Measurements from ENCODE around the gene CDT1. TPM values are rescaled to one million over a fixed set of nuclear protein-coding genes. Genes with fewer than 3 reads are reported as not detected.

CDT1 gene
- total RNA-seq, 1 experiment from 2014 or later: 43.0 TPM

- DNase-seq (no peak), ATAC-seq (no peak)
- H3K9me2 ChIP-seq (replicated peaks; ENCODE audit: low read length): no peaks in the 10 kb centered on the region
- H3K4me1 ChIP-seq (ENCODE audit: insufficient read depth, low read length): no peaks in the 10 kb centered on the region
- no peaks in the 10 kb centered on the region for H3K27me3 ChIP-seq (ENCODE audit: low read length)
- no peak overlapping the region for H3K9ac ChIP-seq (ENCODE audit: low read length)
- no peak overlapping the region for H3K27ac ChIP-seq (ENCODE audit: low read length)
- TF ChIP-seq EZH2 (IDR thresholded peaks at IDR 0.05; ENCODE audit: low read length, unreplicated experiment) (no peak), EZH2phosphoT487 (IDR thresholded peaks at IDR 0.05; ENCODE audit: borderline replicate concordance, low read length) (no peak), CTCF (conservative IDR thresholded peaks at IDR 0.05; ENCODE audit: low read depth, low read length) (no peak)
- no peaks in the 10 kb centered on the region for H3F3A ChIP-seq (ENCODE audit: low read length, unreplicated experiment)
- no peaks in the 10 kb centered on the region for H3K36me3 ChIP-seq (ENCODE audit: low read depth, low read length)
- ChIA-PET POLR2A (ENCODE audit: unreplicated experiment) (no interaction called here), CTCF (no interaction called here)
- no peak overlapping the region for H2AFZ ChIP-seq (ENCODE audit: low read length)
- H3K4me3 ChIP-seq (ENCODE audit: low read length): no peak overlapping the region
- no peak overlapping the region for H3K4me2 ChIP-seq (ENCODE audit: low read length)
- intact Hi-C loops (cut with micrococcal nuclease): no loop called here
- no peaks in the 10 kb centered on the region for H3K9me3 ChIP-seq (ENCODE audit: low read length)
- no peaks in the 10 kb centered on the region for H4K20me1 ChIP-seq (ENCODE audit: low read length)
- no peaks in the 10 kb centered on the region for H3K79me2 ChIP-seq (ENCODE audit: low read length)
- BruUV-seq (replicated peaks): no TSS peak
These were observed 33.2 kb downstream of the CDT1 start for GRCh38 chr16:88836791-88837190.

GRCh38 chr16:88837806-88838205 lies 34.2 kb downstream of the CDT1 start:
- H3K4me3 ChIP-seq (ENCODE audit: low read length): no peak overlapping the region
- H3K27ac ChIP-seq (ENCODE audit: low read length): no peak overlapping the region
- no peaks in the 10 kb centered on the region for H3K79me2 ChIP-seq (ENCODE audit: low read length)
- intact Hi-C loops (cut with micrococcal nuclease): no loop called here
- H3F3A ChIP-seq (ENCODE audit: low read length, unreplicated experiment): no peaks in the 10 kb centered on the region
- no peak overlapping the region for H3K9ac ChIP-seq (ENCODE audit: low read length)
- no TSS peak for BruUV-seq (replicated peaks)
- H3K9me3 ChIP-seq (ENCODE audit: low read length): no peaks in the 10 kb centered on the region
- H4K20me1 ChIP-seq (ENCODE audit: low read length): no peaks in the 10 kb centered on the region
- DNase-seq (no peak), ATAC-seq (no peak)
- no peaks in the 10 kb centered on the region for H3K36me3 ChIP-seq (ENCODE audit: low read depth, low read length)
- H3K9me2 ChIP-seq (replicated peaks; ENCODE audit: low read length): no peaks in the 10 kb centered on the region
- H3K4me2 ChIP-seq (ENCODE audit: low read length): no peak overlapping the region
- no peak overlapping the region for H2AFZ ChIP-seq (ENCODE audit: low read length)
- TF ChIP-seq EZH2 (IDR thresholded peaks at IDR 0.05; ENCODE audit: low read length, unreplicated experiment): no peak
- no peak for TF ChIP-seq CTCF (conservative IDR thresholded peaks at IDR 0.05; ENCODE audit: low read depth, low read length)
- TF ChIP-seq EZH2phosphoT487 (IDR thresholded peaks at IDR 0.05; ENCODE audit: borderline replicate concordance, low read length): no peak
- no peaks in the 10 kb centered on the region for H3K4me1 ChIP-seq (ENCODE audit: insufficient read depth, low read length)
- no peaks in the 10 kb centered on the region for H3K27me3 ChIP-seq (ENCODE audit: low read length)
- POLR2A ChIA-PET (ENCODE audit: unreplicated experiment): no interaction called here
- CTCF ChIA-PET: no interaction called here

GRCh38 chr16:88838566-88838965 lies 35.0 kb downstream of the CDT1 start:
- Histone ChIP-seq H3K36me3 (ENCODE audit: low read depth, low read length) (no peaks in the 10 kb centered on the region), H3K4me2 (ENCODE audit: low read length) (no peak overlapping the region), H3K9me2 (replicated peaks; ENCODE audit: low read length) (no peaks in the 10 kb centered on the region), H3K27me3 (ENCODE audit: low read length) (no peaks in the 10 kb centered on the region), H3K27ac (ENCODE audit: low read length) (no peak overlapping the region), H3F3A (ENCODE audit: low read length, unreplicated experiment) (no peaks in the 10 kb centered on the region), H3K4me3 (ENCODE audit: low read length) (no peak overlapping the region), H3K9ac (ENCODE audit: low read length) (no peak overlapping the region), H2AFZ (ENCODE audit: low read length) (no peak overlapping the region), H3K4me1 (ENCODE audit: insufficient read depth, low read length) (no peaks in the 10 kb centered on the region), H3K79me2 (ENCODE audit: low read length) (no peaks in the 10 kb centered on the region), H3K9me3 (ENCODE audit: low read length) (no peaks in the 10 kb centered on the region), H4K20me1 (ENCODE audit: low read length) (no peaks in the 10 kb centered on the region)
- TF ChIP-seq EZH2 (IDR thresholded peaks at IDR 0.05; ENCODE audit: low read length, unreplicated experiment) (no peak), EZH2phosphoT487 (IDR thresholded peaks at IDR 0.05; ENCODE audit: borderline replicate concordance, low read length) (no peak), CTCF (conservative IDR thresholded peaks at IDR 0.05; ENCODE audit: low read depth, low read length) (no peak)
- DNase-seq (no peak), ATAC-seq (no peak)
- intact Hi-C loops (cut with micrococcal nuclease): no loop called here
- BruUV-seq (replicated peaks): no TSS peak
- ChIA-PET CTCF (no interaction called here), POLR2A (ENCODE audit: unreplicated experiment) (no interaction called here)

All from PC-3 (cell line).